HEK293 (cell line): ENCODE results near the gene SIAE.

ENCODE experiments used
- FEZF1 ChIP-seq: fragments of 450-650 bp; formaldehyde crosslinking; IDR thresholded peaks from 2 replicates; pipeline ENCODE4 v1.5.1; 2016; ENCODE audit warnings: missing biosample characterization, missing genetic modification characterization
- GLIS1 ChIP-seq: fragments of 450-650 bp; formaldehyde crosslinking; IDR thresholded peaks from 2 replicates; pipeline ENCODE4 v1.5.1; 2016; ENCODE audit warnings: missing biosample characterization, missing genetic modification characterization
- KLF10 ChIP-seq: fragments of 450-650 bp; IDR thresholded peaks from 2 replicates; pipeline ENCODE4 v1.5.1; 2018; ENCODE audit warnings: missing biosample characterization, mild to moderate bottlenecking, missing genetic modification characterization
- KLF7 ChIP-seq: fragments of 450-650 bp; formaldehyde crosslinking; IDR thresholded peaks from 2 replicates; pipeline ENCODE4 v1.5.1; 2016; ENCODE audit warnings: missing biosample characterization, missing genetic modification characterization, borderline replicate concordance
- KLF8 ChIP-seq: fragments of 450-650 bp; formaldehyde crosslinking; IDR thresholded peaks from 2 replicates; pipeline ENCODE4 v1.5.1; 2016; ENCODE audit warnings: missing biosample characterization, missing genetic modification characterization
- OVOL3 ChIP-seq: fragments of 450-650 bp; formaldehyde crosslinking; IDR thresholded peaks from 2 replicates; pipeline ENCODE4 v1.5.1; 2016; ENCODE audit warnings: missing biosample characterization, missing genetic modification characterization
- SP2 ChIP-seq: fragments of 450-650 bp; formaldehyde crosslinking; IDR thresholded peaks from 2 replicates; pipeline ENCODE4 v1.5.1; 2016; ENCODE audit warnings: missing biosample characterization, missing genetic modification characterization
- SP3 ChIP-seq: fragments of 450-650 bp; formaldehyde crosslinking; IDR thresholded peaks from 2 replicates; pipeline ENCODE4 v1.5.1; 2016; ENCODE audit warnings: missing biosample characterization, missing genetic modification characterization
- ZBTB48 ChIP-seq: fragments of 450-650 bp; formaldehyde crosslinking; IDR thresholded peaks from 2 replicates; pipeline ENCODE4 v1.5.1; 2016; ENCODE audit warnings: missing biosample characterization, missing genetic modification characterization
- ZBTB8A ChIP-seq: fragments of 450-650 bp; formaldehyde crosslinking; IDR thresholded peaks from 2 replicates; pipeline ENCODE4 v1.5.1; 2016; ENCODE audit warnings: missing biosample characterization, missing genetic modification characterization
- ZEB2 ChIP-seq: fragments of 450-650 bp; formaldehyde crosslinking; IDR thresholded peaks from 2 replicates; pipeline ENCODE4 v1.5.1; 2016; ENCODE audit warnings: missing biosample characterization, missing genetic modification characterization
- ZFP37 ChIP-seq: fragments of 450-650 bp; formaldehyde crosslinking; IDR thresholded peaks from 2 replicates; pipeline ENCODE4 v1.5.1; 2016; ENCODE audit warnings: missing biosample characterization, missing genetic modification characterization
- ZNF140 ChIP-seq: fragments of 450-650 bp; formaldehyde crosslinking; IDR thresholded peaks from 2 replicates; pipeline ENCODE4 v1.5.1; 2016; ENCODE audit warnings: missing biosample characterization, missing genetic modification characterization
- ZNF214 ChIP-seq: fragments of 450-650 bp; formaldehyde crosslinking; IDR thresholded peaks from 2 replicates; pipeline ENCODE4 v1.5.1; 2017; ENCODE audit warnings: missing biosample characterization, mild to moderate bottlenecking, missing genetic modification characterization, borderline replicate concordance
- ZNF239 ChIP-seq: fragments of 450-650 bp; formaldehyde crosslinking; IDR thresholded peaks from 2 replicates; pipeline ENCODE4 v1.5.1; 2016; ENCODE audit warnings: missing biosample characterization, missing genetic modification characterization
- ZNF248 ChIP-seq: fragments of 450-650 bp; formaldehyde crosslinking; IDR thresholded peaks from 2 replicates; pipeline ENCODE4 v1.5.1; 2017; ENCODE audit warnings: missing biosample characterization, missing genetic modification characterization
- ZNF311 ChIP-seq: fragments of 450-650 bp; formaldehyde crosslinking; IDR thresholded peaks from 2 replicates; pipeline ENCODE4 v1.5.1; 2017; ENCODE audit warnings: missing biosample characterization, missing genetic modification characterization, borderline replicate concordance
- ZNF335 ChIP-seq: fragments of 450-650 bp; formaldehyde crosslinking; conservative IDR thresholded peaks from 2 replicates; pipeline ENCODE4 v1.5.1; 2016; ENCODE audit warnings: missing biosample characterization, missing genetic modification characterization
- ZNF366 ChIP-seq: fragments of 450-650 bp; formaldehyde crosslinking; conservative IDR thresholded peaks from 2 replicates; pipeline ENCODE4 v1.5.1; 2016; ENCODE audit warnings: missing biosample characterization, missing genetic modification characterization
- ZNF37A ChIP-seq: fragments of 450-650 bp; IDR thresholded peaks from 2 replicates; pipeline ENCODE4 v1.5.1; 2018; ENCODE audit warnings: missing biosample characterization, missing genetic modification characterization
- ZNF391 ChIP-seq: fragments of 450-650 bp; formaldehyde crosslinking; IDR thresholded peaks from 2 replicates; pipeline ENCODE4 v1.5.1; 2016; ENCODE audit warnings: low read depth, missing biosample characterization, missing genetic modification characterization, borderline replicate concordance
- ZNF585B ChIP-seq: fragments of 450-650 bp; formaldehyde crosslinking; IDR thresholded peaks from 2 replicates; pipeline ENCODE4 v1.5.1; 2016; ENCODE audit warnings: missing biosample characterization, missing genetic modification characterization
- ZNF596 ChIP-seq: fragments of 450-650 bp; IDR thresholded peaks from 2 replicates; pipeline ENCODE4 v1.5.0; 2018; ENCODE audit warnings: missing biosample characterization, mild to moderate bottlenecking, missing genetic modification characterization, moderate library complexity
- ZNF629 ChIP-seq: fragments of 450-650 bp; formaldehyde crosslinking; IDR thresholded peaks from 2 replicates; pipeline ENCODE4 v1.5.1; 2017; ENCODE audit warnings: missing biosample characterization, missing genetic modification characterization
- ZNF777 ChIP-seq: fragments of 450-650 bp; formaldehyde crosslinking; IDR thresholded peaks from 2 replicates; pipeline ENCODE4 v1.5.1; 2017; ENCODE audit warnings: missing biosample characterization, missing genetic modification characterization, borderline replicate concordance
- ZNF837 ChIP-seq: fragments of 450-650 bp; formaldehyde crosslinking; IDR thresholded peaks from 2 replicates; pipeline ENCODE4 v1.5.1; 2016; ENCODE audit warnings: missing biosample characterization, missing genetic modification characterization
- TF ChIP-seq, protein P1 (sequence below): fragments of 450-650 bp; formaldehyde crosslinking; IDR thresholded peaks from 2 replicates; pipeline ENCODE4 v1.5.1; 2017; ENCODE audit warnings: missing biosample characterization, missing genetic modification characterization
- TF ChIP-seq, protein P2 (sequence below): fragments of 450-650 bp; formaldehyde crosslinking; IDR thresholded peaks from 2 replicates; pipeline ENCODE4 v1.5.1; 2016; ENCODE audit warnings: missing biosample characterization, missing genetic modification characterization
- TF ChIP-seq, protein P3 (sequence below): fragments of 450-650 bp; formaldehyde crosslinking; IDR thresholded peaks from 2 replicates; pipeline ENCODE4 v1.5.1; 2016; ENCODE audit warnings: missing biosample characterization, missing genetic modification characterization
- TF ChIP-seq, protein P4 (sequence below): IDR thresholded peaks from 2 replicates; pipeline ENCODE4 v1.6.1; 2011; ENCODE audit warnings: mild to moderate bottlenecking, low read depth, low read length, borderline replicate concordance

SIAE gene

DNA sequence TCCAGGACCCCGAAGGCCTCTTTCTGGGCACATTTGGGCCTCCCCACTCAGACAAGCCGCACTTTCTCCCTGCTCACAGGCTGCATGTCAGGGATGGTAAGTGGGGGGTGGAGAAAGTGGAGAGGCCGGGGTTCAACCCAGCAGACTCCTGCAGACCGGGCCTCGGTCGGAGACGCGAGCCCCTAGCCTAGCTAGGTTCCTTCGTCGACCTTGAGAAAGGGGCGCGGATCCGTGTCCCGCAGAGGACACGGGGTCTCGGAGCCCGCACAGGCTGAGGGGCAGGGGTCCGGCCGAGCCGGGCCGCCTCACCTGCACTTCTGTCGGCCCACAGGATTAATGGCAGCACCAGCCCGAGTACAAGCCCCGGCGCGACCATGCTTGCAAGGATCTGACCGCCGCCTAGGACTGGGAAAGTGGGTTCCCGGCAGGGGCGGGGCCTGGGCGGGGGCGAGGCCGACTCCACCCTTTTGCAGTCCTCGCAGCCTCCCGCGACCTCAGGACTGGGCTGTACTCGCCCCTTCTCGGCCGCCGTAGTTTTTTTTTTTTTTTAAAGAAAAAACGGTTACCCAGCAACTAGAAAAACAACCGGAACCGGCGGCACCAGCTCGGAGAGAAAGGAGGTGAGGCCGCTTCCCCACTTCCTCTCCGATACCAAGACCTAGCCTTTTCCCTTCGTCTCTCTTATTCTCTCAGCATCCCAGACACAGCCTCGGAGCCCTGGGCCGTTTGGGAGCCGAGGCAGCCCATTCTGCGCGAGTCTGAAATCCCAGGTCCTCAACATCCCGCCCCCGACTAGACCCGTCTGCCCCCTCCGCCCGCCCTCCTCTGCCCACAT, at the start of gene SIAE, which contains the start of gene SPA17 (continued):
- TF ChIP-seq, protein P1, sequence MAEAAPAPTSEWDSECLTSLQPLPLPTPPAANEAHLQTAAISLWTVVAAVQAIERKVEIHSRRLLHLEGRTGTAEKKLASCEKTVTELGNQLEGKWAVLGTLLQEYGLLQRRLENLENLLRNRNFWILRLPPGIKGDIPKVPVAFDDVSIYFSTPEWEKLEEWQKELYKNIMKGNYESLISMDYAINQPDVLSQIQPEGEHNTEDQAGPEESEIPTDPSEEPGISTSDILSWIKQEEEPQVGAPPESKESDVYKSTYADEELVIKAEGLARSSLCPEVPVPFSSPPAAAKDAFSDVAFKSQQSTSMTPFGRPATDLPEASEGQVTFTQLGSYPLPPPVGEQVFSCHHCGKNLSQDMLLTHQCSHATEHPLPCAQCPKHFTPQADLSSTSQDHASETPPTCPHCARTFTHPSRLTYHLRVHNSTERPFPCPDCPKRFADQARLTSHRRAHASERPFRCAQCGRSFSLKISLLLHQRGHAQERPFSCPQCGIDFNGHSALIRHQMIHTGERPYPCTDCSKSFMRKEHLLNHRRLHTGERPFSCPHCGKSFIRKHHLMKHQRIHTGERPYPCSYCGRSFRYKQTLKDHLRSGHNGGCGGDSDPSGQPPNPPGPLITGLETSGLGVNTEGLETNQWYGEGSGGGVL (tag by site-specific recombination), result no peak
- peak; percentile 80 for TF ChIP-seq SP3 (tag by site-specific recombination)
- no peak for TF ChIP-seq ZNF140 (tag by site-specific recombination)
- 0 out of 2 replicates have a peak, but pooled peaks have one; percentile 34 for TF ChIP-seq OVOL3
- peak; percentile 49 for TF ChIP-seq SP2 (tag by site-specific recombination)
- TF ChIP-seq, protein P2, sequence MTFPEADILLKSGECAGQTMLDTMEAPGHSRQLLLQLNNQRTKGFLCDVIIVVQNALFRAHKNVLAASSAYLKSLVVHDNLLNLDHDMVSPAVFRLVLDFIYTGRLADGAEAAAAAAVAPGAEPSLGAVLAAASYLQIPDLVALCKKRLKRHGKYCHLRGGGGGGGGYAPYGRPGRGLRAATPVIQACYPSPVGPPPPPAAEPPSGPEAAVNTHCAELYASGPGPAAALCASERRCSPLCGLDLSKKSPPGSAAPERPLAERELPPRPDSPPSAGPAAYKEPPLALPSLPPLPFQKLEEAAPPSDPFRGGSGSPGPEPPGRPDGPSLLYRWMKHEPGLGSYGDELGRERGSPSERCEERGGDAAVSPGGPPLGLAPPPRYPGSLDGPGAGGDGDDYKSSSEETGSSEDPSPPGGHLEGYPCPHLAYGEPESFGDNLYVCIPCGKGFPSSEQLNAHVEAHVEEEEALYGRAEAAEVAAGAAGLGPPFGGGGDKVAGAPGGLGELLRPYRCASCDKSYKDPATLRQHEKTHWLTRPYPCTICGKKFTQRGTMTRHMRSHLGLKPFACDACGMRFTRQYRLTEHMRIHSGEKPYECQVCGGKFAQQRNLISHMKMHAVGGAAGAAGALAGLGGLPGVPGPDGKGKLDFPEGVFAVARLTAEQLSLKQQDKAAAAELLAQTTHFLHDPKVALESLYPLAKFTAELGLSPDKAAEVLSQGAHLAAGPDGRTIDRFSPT, result no peak
- TF ChIP-seq ZNF248 (tag by site-specific recombination), result no peak
- TF ChIP-seq ZNF596 (tag by site-specific recombination), result no peak
- no peak for TF ChIP-seq FEZF1 (tag by site-specific recombination)
- no peak for TF ChIP-seq ZNF37A
- no peak; the same call in 1 of the 2 replicates for TF ChIP-seq GLIS1 (tag by site-specific recombination)
- no peak for TF ChIP-seq ZNF391 (tag by site-specific recombination)
- TF ChIP-seq ZNF335, result peak; percentile 55
- TF ChIP-seq ZNF311, result no peak
- no peak for TF ChIP-seq ZBTB48
- peak; percentile 28; the same call in 1 of the 2 replicates for TF ChIP-seq ZBTB8A (tag by site-specific recombination)
- no peak for TF ChIP-seq ZFP37 (tag by site-specific recombination)
- no peak for TF ChIP-seq ZNF585B (tag by site-specific recombination)
- no peak for TF ChIP-seq ZNF777 (tag by site-specific recombination)
- TF ChIP-seq ZNF837 (tag by site-specific recombination), result no peak
- TF ChIP-seq ZNF239 (tag by site-specific recombination), result no peak
- no peak for TF ChIP-seq ZNF366 (tag by site-specific recombination)
- TF ChIP-seq KLF10 (tag by site-specific recombination), result peak; percentile 53; the same call in 1 of the 2 replicates
- peak; percentile 31; the same call in 1 of the 2 replicates for TF ChIP-seq ZNF629 (tag by site-specific recombination)
- TF ChIP-seq ZEB2 (tag by site-specific recombination), result 0 out of 2 replicates have a peak, but pooled peaks have one; percentile 24
- TF ChIP-seq ZNF214 (tag by site-specific recombination), result no peak
- peak; percentile 38; the same call in 1 of the 2 replicates for TF ChIP-seq KLF7
- TF ChIP-seq KLF8 (tag by site-specific recombination), result peak; percentile 94
- TF ChIP-seq, protein P3, sequence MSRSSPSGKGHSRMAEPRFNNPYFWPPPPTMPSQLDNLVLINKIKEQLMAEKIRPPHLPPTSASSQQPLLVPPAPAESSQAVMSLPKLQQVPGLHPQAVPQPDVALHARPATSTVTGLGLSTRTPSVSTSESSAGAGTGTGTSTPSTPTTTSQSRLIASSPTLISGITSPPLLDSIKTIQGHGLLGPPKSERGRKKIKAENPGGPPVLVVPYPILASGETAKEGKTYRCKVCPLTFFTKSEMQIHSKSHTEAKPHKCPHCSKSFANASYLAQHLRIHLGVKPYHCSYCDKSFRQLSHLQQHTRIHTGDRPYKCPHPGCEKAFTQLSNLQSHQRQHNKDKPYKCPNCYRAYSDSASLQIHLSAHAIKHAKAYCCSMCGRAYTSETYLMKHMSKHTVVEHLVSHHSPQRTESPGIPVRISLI (tag by site-specific recombination), result peak; percentile 97
- TF ChIP-seq, protein P4, sequence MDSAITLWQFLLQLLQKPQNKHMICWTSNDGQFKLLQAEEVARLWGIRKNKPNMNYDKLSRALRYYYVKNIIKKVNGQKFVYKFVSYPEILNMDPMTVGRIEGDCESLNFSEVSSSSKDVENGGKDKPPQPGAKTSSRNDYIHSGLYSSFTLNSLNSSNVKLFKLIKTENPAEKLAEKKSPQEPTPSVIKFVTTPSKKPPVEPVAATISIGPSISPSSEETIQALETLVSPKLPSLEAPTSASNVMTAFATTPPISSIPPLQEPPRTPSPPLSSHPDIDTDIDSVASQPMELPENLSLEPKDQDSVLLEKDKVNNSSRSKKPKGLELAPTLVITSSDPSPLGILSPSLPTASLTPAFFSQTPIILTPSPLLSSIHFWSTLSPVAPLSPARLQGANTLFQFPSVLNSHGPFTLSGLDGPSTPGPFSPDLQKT, result no peak
